HG02938 (cell line): ENCODE results near the gene PEX11B.
"Not testable (repeated sequence)": the region's sequence is repeated elsewhere in the genome, so short reads cannot be mapped to it uniquely, and the experiment has no call there.

Experiments
- ATAC-seq: cut with Tn5 transposase; IDR thresholded peaks from one replicate; pipeline ENCODE4 v1.9.1; 2021; ENCODE audit warnings: mild to moderate bottlenecking, moderate library complexity; ENCODE audit not compliant: unreplicated experiment

The PEX11B gene

DNA sequence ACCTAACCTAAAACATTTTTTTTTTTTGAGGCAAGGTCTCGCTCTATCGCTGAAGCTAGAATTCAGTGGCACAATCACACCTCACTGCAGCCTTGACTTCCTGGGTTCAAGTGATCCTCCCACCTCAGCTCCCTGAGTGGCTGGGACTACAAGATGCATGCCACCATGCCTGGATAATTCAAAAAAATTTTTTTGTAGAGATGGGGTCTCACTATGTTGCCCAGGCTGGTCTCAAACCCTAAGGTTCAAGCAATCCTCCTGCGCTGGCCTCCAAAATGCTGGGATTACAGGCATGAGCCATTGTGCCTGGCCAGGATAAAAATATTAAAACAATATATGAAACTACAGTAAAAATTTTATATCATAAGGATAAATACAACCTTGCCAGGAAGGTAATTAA, 34.4 kb upstream of the PEX11B start:
- ATAC-seq = no peak

DNA sequence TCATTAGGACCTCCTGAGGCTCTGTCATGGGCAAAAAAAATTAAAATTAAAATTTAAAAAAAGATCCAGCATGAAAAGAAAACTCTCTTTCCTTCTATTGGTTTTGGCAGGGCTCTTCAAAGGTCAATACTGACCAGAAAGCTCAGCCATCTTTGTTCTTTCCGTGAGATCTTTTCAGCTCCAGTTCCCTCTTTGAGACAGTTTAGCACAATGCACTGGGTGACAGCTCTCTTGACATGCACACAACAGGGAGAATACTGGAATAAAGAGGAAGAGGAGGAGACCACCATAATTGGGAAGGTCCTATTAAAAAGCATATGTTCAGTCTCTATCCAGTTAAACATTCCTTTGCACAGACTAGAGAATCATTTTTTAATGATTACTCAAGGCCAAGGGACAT, 33.0 kb upstream of the PEX11B start:
- ATAC-seq = no peak

DNA sequence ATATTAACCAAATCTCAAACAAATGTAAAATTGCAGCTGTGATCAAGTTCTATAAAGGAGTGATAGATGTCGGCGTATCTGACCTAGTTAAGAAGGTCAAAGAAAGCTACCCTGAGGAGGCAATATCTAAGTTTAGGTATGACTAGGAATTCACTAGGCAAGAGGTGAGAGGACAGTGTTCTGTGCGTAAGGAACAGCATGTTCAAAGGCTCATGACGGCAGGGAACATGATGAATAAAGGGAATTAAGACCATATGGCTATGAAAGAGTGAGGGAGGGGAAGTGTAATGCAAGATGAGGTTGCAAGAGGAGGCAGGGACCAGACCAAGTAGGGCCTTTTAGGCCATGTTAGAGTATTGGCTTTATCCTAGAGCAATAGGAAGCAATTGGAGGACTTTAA, 30.7 kb upstream of the PEX11B start:
- ATAC-seq = no peak

DNA sequence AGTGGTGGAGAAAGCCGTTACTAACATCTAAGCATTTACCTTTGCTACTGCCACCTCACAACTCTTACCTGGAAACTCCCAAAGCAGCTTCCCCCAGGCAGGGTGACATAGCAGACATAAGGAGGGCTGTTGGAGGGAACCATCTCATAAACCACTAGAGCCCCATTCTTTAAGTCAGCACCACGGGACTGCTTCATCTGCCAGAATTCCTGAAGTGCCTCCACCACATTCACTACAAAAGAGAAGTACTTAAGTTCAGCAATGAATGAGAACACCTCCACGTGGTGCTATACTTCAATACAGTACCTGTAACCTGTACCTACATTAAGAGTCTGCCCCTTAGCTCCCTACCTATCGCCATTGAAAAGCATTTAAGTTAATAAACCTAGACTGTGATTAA, 29.0 kb upstream of the PEX11B start:
- ATAC-seq = no peak

DNA sequence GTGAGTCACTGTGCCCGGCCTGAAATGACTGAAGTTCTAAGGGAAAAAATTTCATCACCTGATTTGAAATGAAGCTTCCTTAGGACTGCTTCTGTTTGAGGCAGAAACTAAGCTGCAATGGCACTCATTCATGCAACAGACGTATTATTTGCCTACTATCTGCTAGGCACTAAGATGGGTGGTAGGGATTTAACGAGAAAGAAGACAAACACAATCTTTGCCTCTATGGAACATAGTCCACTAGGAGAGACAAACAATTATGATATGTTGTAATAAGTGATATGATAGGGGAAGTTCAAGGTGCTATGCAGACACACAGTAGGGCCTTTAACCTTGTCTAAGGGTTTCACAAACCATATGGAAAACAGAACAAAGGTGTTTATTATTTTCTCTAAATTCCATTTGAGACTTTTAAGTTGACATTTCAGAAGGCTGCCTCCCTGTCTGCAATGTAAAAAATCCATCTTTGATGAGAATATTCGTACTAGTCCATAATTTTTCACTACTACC, 28.0 kb upstream of the PEX11B start:
- ATAC-seq = no peak

DNA sequence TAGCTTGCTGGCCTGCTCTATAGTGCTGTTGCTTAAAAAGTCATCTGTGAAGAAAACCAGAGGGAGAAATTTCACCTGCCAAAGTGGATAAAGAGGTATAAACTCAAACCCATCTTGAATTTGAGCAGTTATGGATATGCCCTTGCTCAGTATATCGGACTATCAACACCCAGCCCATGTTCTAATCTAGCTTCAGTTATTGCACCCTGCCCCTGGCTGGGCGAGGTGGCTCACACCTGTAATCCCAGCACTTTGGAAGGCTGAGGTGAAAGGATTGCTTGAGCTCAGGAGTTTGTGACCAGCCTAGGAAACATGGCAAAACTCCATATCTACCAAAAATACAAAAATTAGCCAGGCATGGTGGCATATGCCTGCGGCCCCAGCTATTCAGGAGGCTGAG, 26.0 kb upstream of the PEX11B start:
- no peak for ATAC-seq

DNA sequence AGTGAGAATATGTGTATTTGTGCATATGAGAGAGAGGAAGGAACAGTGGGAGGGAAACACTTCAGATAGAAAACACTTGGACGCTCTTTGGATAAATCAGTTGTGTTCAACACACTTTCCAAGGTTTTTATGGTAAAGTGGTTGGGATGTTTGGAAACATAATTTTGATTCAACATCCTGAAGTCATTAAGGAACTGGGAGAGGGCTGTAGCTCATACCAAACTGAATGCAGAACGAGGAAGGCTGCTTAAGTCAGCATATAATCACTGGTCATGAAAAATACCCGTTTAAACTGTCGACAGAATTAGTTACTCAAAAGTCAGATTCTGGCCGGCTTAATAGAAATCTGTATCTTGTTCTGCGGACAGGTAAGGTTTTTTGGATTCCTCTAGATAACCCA, 24.4 kb upstream of the PEX11B start:
- no peak for ATAC-seq

DNA sequence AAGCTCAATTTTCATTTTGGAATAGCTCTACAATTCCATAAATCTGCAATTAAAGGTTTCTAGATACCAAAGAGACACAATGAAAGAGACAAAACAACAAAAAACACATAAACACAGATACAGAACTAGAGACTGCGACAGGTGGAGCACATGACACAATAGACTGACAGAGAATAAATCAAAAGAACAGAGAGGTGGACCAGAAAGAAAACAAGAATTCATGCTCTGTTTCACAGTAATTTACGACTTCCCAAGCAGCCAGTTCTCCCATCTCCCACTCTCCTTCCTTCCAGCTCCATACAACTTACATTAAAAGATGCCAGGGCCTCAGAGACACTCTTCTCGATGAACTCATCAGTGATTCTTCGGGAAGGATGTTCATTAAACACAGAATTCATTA, 23.9 kb upstream of the PEX11B start:
- ATAC-seq = no peak

DNA sequence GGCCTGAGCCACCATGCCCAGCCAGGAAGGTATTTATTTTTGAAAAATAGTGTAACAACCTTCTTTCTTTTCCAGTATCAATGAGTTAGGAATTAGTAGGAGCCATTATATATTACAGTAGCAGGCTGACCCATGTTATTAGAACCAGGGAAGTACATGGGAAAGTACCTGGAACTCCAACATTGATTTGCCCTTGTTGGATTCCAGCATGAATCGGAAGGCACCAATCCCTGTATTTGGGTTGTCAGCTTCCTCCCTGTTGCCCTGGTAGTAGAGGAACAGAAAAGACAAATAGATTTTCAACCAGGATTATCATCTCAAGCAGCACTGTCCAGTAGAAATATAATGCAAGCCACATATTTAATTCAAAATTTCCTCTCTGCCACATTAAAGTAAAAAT, 18.9 kb upstream of the PEX11B start:
- no peak for ATAC-seq

DNA sequence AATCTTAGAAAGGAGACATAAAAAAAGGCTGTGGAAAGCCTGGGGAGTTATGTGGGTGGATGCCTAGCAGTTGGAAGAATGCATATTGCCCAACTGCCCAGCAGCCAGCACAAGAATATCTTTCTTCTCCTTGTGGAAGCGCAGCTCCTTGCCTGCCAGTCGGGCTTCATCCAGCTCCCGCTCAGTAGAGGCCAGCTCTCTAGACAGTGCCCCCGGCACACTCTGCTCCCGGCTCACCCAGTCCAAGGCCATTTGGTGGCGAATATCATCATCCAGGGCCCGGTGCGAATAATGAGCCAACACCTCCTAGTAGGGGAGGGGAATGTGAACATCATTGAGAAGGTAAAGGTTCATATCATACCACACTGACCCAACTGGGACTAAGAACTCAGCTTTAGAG, 17.7 kb upstream of the PEX11B start:
- no peak for ATAC-seq

DNA sequence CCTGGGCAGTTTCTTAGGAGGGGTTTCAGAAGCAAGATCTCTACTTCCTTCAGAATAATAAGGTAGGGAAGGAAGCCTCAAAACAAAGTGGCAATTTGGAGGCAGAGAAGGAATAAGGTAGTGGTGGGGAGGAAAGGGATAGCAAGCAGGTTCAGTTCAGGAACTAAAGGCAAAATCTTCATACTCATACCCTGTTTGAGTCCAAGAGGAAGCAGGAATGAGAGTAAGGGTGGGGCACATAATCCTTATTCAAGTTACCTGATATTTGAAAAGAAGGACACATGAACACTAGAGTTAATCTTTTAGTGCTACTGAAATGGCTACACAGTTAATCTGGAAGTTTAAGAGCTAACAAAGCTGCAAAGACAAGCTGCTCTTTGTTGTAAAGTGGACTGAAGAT, 17.2 kb upstream of the PEX11B start:
- ATAC-seq = no peak

DNA sequence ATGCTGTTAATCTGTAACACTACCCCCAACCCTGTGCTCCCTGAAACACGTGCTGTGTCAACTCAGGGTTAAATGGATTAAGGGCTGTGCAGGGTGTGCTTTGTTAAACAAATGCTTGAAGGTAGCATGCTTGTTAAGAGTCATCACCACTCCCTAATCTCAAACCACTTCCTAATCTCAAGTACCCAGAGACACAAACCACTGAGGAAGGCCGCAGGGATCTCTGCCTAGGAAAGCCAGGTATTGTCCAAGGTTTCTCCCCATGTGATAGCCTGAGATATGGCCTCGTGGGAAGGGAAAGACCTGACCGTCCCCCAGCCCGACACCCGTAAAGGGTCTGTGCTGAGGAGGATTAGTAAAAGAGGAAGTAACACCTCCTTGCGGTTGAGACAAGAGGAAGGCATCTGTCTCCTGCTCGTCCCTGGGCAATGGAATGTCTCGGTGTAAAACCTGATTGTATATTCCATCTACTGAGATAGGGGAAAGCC, 14.0 kb upstream of the PEX11B start:
- not testable (repeated sequence) for ATAC-seq

DNA sequence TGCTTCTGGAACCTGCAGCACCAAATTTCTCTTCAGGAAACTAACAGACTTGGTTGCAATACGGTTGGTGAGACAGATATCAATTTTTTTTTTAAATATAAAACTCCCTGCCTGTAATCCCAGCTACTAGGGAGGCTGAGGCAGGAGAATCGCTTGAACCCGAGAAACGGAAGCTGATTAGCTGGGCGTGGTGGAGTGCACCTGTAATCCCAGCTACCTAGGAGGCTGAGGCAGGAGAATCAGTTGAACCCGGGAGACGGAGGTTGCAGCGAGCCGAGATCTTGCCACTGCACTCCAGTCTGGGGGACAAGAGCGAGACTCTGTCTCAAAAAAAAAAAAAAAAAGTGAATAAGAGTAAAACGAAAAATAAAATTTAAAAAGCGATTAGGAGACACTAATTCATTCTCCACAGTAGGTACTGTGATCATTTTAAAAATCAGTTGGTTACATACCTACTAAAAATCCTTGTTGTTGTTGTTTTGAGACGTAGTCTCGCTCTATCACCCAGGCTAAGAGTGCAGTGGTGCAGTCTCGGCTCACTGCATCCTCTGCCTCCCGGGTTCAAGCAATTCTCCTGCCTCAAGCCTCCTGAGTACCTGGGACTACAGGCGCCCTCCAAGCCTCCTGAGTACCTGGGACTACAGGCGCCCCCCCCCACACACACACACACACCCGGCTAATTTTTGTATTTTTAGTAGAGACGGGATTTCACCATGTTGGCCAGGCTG, 9.6 kb upstream of the PEX11B start:
- no peak for ATAC-seq

DNA sequence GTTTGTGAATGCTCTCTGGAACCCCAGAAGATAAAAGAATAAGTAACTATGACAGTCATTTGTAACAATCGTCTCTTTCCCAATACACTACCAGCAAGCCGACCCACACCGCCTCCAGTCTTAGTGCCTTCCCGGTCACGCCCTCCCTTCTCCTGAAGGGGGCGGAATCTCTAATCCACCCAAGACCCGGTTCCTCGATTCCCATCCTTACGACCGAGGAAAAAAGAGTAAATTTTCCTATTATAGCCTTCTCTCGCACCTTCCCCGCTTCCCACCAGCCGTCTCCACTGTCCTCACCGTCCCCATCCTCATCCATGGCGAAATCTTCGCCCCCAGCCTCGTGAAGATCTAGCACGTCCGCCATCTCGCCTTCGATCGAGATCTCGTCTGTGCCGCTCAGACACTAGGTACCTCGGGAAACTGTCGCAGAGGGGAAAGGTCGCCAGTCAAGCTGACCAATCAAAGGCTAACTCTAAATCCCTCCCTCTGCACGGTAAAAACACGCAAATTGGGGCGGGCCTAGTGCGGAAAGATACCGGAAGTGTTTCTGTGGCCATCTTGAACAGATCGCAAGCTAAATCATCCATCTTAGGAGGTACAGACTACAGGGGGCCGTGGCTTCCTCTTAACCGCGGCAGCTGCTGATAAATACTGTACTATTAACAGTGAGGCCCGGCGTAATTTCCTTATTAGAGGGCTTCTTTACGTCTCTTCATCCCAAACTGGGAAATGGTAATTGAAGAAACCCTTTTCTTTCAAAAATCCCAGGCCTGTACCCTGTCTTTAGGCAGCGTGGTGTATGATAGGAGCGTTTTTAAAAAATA, 8.8 kb upstream of the PEX11B start, which contains the start of gene RBM8A:
Gene RBM8A, minus strand, starts transcription at position 422 of the 824 bp plus-strand sequence. Its CDS starts 58 bp downstream, at position 364.
- ATAC-seq = peak; percentile 95

DNA sequence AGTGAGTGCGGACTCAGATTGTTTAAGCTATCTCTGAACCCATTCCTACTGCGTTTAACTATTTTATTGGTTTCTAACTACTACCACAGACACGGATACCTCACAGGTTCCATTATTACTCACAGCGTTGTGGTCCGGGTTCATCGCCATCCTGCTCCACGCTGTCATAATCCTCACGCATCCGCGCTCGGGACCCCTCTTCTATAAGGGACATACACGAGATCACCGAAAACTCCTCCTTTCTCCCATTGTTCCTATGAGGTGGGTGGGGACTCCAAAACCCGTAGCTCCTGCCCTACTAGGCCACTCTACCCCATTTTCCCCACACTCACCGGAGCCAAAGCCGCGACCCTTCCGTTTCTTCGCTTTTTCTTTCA, 8.2 kb upstream of the PEX11B start:
- peak; percentile 4 for ATAC-seq

DNA sequence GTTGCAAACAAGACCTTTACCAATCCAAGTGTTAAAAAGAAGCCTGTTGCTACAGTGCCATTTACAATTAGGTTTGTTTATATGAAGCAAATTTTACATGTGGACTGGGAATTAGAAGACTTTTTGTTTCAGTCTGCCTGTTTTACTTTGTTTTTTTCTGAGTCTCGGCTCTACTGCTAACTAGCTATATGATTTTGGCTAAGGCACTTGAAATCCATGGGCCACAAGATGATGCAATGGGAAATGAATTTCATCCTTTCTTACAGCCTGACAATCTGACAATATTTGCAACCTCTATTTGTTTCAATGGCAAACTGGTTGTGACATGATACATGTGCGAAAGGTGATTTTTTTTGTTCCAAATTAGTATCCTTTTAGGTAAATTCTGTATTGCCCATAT, 3.7 kb upstream of the PEX11B start:
- ATAC-seq = no peak

DNA sequence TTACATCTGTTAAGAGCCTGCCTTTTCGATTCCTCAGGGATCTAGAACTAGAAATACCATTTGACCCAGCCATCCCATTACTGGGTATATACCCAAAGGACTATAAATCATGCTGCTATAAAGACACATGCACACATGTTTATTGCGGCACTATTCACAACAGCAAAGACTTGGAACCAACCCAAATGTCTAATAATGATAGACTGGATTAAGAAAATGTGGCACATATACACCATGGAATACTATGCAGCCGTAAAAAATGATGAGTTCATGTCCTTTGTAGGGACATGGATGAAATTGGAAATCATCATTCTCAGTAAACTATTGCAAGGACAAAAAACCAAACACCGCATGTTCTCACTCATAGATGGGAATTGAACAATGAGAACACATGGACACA, 1.8 kb upstream of the PEX11B start:
- not testable (repeated sequence) for ATAC-seq

DNA sequence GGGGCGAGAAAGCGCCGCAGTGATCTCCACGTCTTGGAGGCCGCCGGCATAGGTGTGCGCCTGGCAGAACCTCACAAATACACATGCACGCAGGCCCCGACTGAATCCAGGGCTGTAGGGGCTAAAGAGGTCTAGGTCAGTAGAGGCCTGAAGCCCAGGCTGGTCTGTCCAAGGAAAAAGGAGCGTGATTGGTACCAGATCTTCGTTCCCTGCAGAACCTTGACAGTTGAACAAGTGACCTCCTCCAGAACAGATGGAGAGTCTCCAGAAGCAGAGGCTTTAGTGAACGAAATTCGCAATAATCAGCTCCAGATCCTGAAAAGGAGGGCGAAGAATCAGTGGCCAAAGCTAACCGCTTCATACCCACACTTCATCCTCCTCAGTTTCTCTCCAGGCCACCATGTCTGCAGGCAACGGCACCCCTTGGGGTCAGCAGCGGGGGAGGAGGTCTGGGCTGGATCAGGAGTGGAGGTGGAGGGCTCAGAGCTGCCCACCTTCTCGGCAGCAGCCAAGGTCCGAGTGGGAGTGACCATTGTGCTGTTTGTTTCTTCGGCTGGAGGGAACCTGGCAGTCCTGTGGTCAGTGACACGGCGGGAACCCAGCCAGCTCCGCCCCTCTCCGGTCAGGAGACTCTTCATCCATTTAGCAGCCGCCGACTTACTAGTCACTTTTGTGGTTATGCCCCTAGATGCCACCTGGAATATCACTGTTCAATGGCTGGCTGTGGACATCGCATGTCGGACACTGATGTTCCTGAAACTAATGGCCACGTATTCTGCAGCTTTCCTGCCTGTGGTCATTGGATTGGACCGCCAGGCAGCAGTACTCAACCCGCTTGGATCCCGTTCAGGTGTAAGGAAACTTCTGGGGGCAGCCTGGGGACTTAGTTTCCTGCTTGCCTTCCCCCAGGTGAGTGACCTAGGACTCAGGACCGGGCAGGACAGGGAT, 749 bp upstream of the PEX11B start:
- peak; percentile 73 for ATAC-seq

DNA sequence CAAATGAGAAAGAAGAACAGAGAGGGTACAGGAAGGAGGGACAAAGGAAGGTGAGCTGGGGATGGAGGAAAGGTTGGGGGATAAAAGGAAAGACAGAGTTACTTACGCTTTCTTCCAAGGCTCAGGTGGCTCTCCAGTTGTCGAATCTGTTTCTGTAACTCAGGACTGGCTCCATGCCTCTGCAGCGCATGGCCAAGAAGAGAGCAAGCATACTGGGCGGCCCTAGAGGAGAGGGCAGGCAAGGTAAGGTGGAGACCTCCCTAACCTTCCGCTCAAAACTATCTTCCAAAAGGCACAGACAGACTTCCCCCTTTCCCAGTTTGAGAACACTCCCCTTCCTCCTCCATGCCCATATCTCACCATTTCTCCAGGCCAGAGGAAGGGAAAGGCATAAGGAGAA, 922 bp downstream of the PEX11B start:
- no peak for ATAC-seq

DNA sequence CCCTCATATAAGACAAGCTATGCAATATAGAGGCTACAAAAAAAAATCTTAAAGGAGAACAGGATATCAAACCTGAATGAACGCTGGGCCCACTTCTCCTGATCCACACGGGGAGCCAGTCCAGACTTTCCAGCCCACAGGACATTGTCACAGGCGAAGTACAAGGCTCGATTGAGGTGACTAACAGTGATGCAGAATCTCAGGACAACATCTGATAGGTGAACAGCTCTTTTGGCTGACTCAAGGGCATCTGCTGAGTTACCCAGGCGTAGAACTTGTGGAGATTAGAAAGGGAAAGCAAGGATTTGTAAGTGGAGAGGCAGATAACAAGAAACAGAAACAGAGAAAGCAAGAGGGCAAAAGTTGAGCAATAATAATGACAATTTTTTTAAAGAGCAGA, 1.8 kb downstream of the PEX11B start:
- no peak for ATAC-seq

DNA sequence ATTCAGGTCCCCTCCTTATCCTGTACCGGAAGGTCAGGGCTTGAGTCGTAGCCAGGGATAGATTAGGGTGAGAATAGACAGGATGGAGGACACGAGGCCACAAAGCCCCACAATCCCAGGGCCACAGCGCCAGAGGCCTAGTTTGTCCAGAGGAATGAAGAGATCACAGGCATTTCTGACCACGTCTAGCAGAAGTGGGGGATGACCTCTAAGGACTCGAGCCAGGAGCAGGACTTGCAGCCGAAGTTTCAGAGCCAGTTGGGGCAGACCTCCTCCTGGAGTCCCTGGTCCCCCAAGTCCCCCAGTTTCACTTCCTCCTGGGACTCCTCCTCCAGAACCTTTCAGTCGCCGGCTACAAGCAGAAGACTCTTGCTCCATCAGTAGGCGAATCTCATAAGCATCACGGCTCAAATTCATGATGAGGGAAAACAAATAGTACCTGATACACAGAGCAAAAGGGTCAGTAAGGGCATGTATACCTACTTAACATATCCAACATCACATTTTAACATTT, 6.3 kb downstream of the PEX11B start:
- ATAC-seq = no peak
